Endothelial cell of umbilical vein (primary cell): Measurements from ENCODE around the gene COL1A2. TPM values are rescaled to one million over a fixed set of nuclear protein-coding genes. Genes with fewer than 3 reads are reported as not detected.

ENCODE experiments used
- BruUV-seq: library from RNA; stranded (reverse); fragments of 400-500 nt; replicated peaks from 2 replicates; lab custom pipeline; 2021; lab: Mats Ljungman, UMichigan
- CTCF ChIA-PET: fragments of 300-600, 350-600 bp; sonication (Branson Sonifier 250); formaldehyde crosslinking; loops from one replicate; lab custom pipeline; 2021; ENCODE audit warnings: antibody characterized with exemption, inconsistent platforms; lab: Charles Lee
- POLR2A ChIA-PET: fragments of 300-600, 350-600 bp; sonication (Branson Sonifier 250); formaldehyde crosslinking; loops from one replicate; lab custom pipeline; 2021; ENCODE audit warnings: antibody characterized with exemption, inconsistent platforms; lab: Charles Lee
- DNase-seq: peaks from one replicate; pipeline ENCODE4 v3.0.0-alpha.2; 2011; ENCODE audit warnings: low read depth, low spot score
- FAIRE-seq: peaks from 2 replicates; lab custom pipeline; 2011; peaks lifted over from hg19 to GRCh38; lab: Jason Lieb, UNC
- H2AFZ ChIP-seq: 2 replicates; pipeline ENCODE4 v1.6.0; 2012; ENCODE audit warnings: low read depth, low read length, control low read depth, inconsistent platforms
- H3K27ac ChIP-seq: 2 replicates; pipeline ENCODE4 v1.5.1; 2011; ENCODE audit warnings: low read depth, mild to moderate bottlenecking, control low read depth, low read length, moderate library complexity; ENCODE audit not compliant: insufficient read depth
- H3K27me3 ChIP-seq, 2 experiments: 2 replicates each; pipeline versions ENCODE4 v1.6.0 to v1.6.1; 2011; ENCODE audit warnings: low read length in 2 of 2, mixed read lengths in 1 of 2; ENCODE audit not compliant: control insufficient read depth in 2 of 2, insufficient read depth in 2 of 2
- H3K36me3 ChIP-seq, 2 experiments: 2 replicates in 1 of 2; 3 replicates in 1 of 2; pipeline ENCODE4 v1.5.1; 2011; ENCODE audit warnings: low read length in 2 of 2, mild to moderate bottlenecking in 1 of 2, moderate library complexity in 1 of 2; ENCODE audit not compliant: control insufficient read depth in 2 of 2, insufficient read depth in 2 of 2; ENCODE audit errors: extremely low read depth in 1 of 2
- H3K4me1 ChIP-seq: 3 replicates; pipeline ENCODE4 v1.5.1; 2011; ENCODE audit warnings: mild to moderate bottlenecking, low read length; ENCODE audit not compliant: control insufficient read depth, insufficient read depth; ENCODE audit errors: extremely low read depth
- H3K4me2 ChIP-seq: 2 replicates; pipeline ENCODE4 v1.6.1; 2011; ENCODE audit warnings: low read length, control low read depth, mixed read lengths; ENCODE audit not compliant: insufficient read depth
- H3K4me3 ChIP-seq, 3 experiments: fragments of 200-600 bp in 1 of 3; sonication (generic), shearing (Covaris generic) in 1 of 3; replicated peaks in 1 of 3; 2 replicates each; pipeline ENCODE4 v1.5.1; 2011 to 2016; ENCODE audit warnings: control low read depth in 3 of 3, low read length in 3 of 3, mild to moderate bottlenecking in 2 of 3, inconsistent platforms in 1 of 3, low read depth in 1 of 3, moderate library complexity in 1 of 3; ENCODE audit not compliant: insufficient read depth in 1 of 3
- H3K79me2 ChIP-seq: 2 replicates; pipeline ENCODE4 v1.6.0; 2012; ENCODE audit warnings: low read length, inconsistent platforms; ENCODE audit not compliant: control insufficient read depth, insufficient read depth
- H3K9ac ChIP-seq: replicated peaks from 2 replicates; pipeline ENCODE3; 2011; ENCODE audit warnings: low read length, control low read depth; ENCODE audit not compliant: insufficient read depth; ENCODE audit errors: extremely low read depth
- H3K9me1 ChIP-seq: replicated peaks from 3 replicates; pipeline ENCODE4 v1.6.0; 2011; ENCODE audit warnings: mild to moderate bottlenecking, low read length; ENCODE audit not compliant: control insufficient read depth, insufficient read depth; ENCODE audit errors: extremely low read depth
- H3K9me3 ChIP-seq: replicated peaks from 2 replicates; pipeline ENCODE4 v1.5.1; 2012; ENCODE audit warnings: low read length, inconsistent platforms; ENCODE audit not compliant: control insufficient read depth, insufficient read depth
- H4K20me1 ChIP-seq: replicated peaks from 2 replicates; pipeline ENCODE3; 2011; ENCODE audit warnings: mild to moderate bottlenecking, low read length; ENCODE audit not compliant: control insufficient read depth, insufficient read depth; ENCODE audit errors: extremely low read depth
- EZH2 ChIP-seq: IDR thresholded peaks from 2 replicates; pipeline ENCODE4 v1.6.1; 2012; ENCODE audit warnings: borderline replicate concordance, low read depth, mild to moderate bottlenecking, moderate library complexity, low read length, inconsistent platforms; ENCODE audit not compliant: severe bottlenecking
- FOS ChIP-seq: IDR thresholded peaks from 2 replicates; pipeline ENCODE4 v1.6.1; 2011; ENCODE audit warnings: mild to moderate bottlenecking, low read length, moderate library complexity, borderline replicate concordance; ENCODE audit not compliant: insufficient read depth
- GATA2 ChIP-seq: IDR thresholded peaks from 2 replicates; pipeline ENCODE4 v1.7.0; 2011; ENCODE audit warnings: low read depth, mild to moderate bottlenecking, moderate library complexity, mixed read lengths, low read length; ENCODE audit not compliant: insufficient read length, insufficient read depth
- JUN ChIP-seq: IDR thresholded peaks from 2 replicates; pipeline ENCODE4 v1.6.1; 2011; ENCODE audit warnings: borderline replicate concordance, low read depth; ENCODE audit not compliant: insufficient read length, insufficient read depth
- MYC ChIP-seq: IDR thresholded peaks from one replicate; pipeline ENCODE4 v1.6.1; 2011; ENCODE audit warnings: mild to moderate bottlenecking, low read depth, low read length
- POLR2A ChIP-seq: IDR thresholded peaks from 2 replicates; pipeline ENCODE4 v1.6.1; 2012; ENCODE audit warnings: low read depth, mild to moderate bottlenecking, control low read depth, low read length
- POLR2AphosphoS5 ChIP-seq: IDR thresholded peaks from 2 replicates; pipeline ENCODE4 v1.6.1; 2012; ENCODE audit warnings: low read depth, mild to moderate bottlenecking, control low read depth, low read length, moderate library complexity; ENCODE audit not compliant: insufficient read depth
- dilution Hi-C: fragments of 300-500 bp; cut with MboI; formaldehyde crosslinking; loops from one replicate; pipeline ENCODE4 v1.15.0; 2019; ENCODE audit warnings: low sequenced_read_pairs; ENCODE audit not compliant: extremely low pct_ligation_motif_present
- intact Hi-C: fragments of 100-400 bp; cut with micrococcal nuclease; formaldehyde crosslinking; loops from one replicate; pipeline ENCODE4 v1.10.0; 2022
- polyA plus RNA-seq, 4 experiments: library from polyadenylated mRNA; depleted of rRNA in 3 of 4; stranded (reverse) in 3 of 4; unstranded in 1 of 4; fragments of >200 nt; gene quantifications; 2 replicates each; pipeline versions ENCODE4 v1.2.1 to v1.2.3, GENCODE V29; 2011 to 2012; ENCODE audit warnings: missing spikeins in 1 of 4
- total RNA-seq: library from RNA; stranded (reverse); gene quantifications from 2 replicates; pipeline ENCODE4 v1.2.3, GENCODE V29; 2021
- TF ChIP-seq, protein P1 (sequence below): IDR thresholded peaks from 2 replicates; pipeline ENCODE4 v1.6.1; 2011; ENCODE audit not compliant: insufficient read depth, insufficient read length
- TF ChIP-seq, protein P2 (sequence below), 2 donors: IDR thresholded peaks; 1 replicate in 1 of 2; 2 replicates in 1 of 2; pipeline ENCODE4 v1.5.1; 2011; ENCODE audit warnings: low read length in 2 of 2, mild to moderate bottlenecking in 2 of 2, moderate library complexity in 2 of 2, control low read depth in 1 of 2, inconsistent platforms in 1 of 2, low read depth in 1 of 2; ENCODE audit not compliant: insufficient read depth in 1 of 2; ENCODE audit errors: extremely low read depth in 1 of 2

COL1A2 gene
- total and polyA plus RNA-seq, 2 donors (not counting 3 experiments of a cell fraction or from before 2014, with no cell fraction given): 28.9 to 40.8 TPM

DNA sequence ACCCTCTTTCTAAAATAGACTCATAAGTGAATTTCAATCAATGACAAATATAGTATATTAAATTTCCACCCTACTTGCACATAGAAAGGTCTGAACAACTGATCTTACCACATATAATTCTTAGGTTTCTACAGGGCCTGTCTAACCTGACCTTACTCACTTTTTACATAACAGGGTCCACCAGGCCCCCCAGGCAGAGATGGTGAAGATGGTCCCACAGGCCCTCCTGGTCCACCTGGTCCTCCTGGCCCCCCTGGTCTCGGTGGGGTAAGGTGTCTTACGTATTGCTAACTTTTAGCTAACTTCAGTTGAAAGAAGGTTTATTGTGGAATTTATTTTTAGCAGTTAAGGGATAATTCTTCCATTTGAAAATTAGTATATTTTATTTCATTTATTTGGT lies 5.3 kb downstream of the COL1A2 start:
- no peaks in the 10 kb centered on the region for H3K79me2 ChIP-seq
- FAIRE-seq (no peak), DNase-seq (no peak)
- TF ChIP-seq, protein P1, sequence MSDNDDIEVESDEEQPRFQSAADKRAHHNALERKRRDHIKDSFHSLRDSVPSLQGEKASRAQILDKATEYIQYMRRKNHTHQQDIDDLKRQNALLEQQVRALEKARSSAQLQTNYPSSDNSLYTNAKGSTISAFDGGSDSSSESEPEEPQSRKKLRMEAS: no peak
- TF ChIP-seq FOS (no peak), EZH2 (no peak), POLR2AphosphoS5 (no peak), MYC (no peak), POLR2A (no peak), JUN (no peak), GATA2 (no peak)
- TF ChIP-seq, protein P2, sequence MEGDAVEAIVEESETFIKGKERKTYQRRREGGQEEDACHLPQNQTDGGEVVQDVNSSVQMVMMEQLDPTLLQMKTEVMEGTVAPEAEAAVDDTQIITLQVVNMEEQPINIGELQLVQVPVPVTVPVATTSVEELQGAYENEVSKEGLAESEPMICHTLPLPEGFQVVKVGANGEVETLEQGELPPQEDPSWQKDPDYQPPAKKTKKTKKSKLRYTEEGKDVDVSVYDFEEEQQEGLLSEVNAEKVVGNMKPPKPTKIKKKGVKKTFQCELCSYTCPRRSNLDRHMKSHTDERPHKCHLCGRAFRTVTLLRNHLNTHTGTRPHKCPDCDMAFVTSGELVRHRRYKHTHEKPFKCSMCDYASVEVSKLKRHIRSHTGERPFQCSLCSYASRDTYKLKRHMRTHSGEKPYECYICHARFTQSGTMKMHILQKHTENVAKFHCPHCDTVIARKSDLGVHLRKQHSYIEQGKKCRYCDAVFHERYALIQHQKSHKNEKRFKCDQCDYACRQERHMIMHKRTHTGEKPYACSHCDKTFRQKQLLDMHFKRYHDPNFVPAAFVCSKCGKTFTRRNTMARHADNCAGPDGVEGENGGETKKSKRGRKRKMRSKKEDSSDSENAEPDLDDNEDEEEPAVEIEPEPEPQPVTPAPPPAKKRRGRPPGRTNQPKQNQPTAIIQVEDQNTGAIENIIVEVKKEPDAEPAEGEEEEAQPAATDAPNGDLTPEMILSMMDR (IDR thresholded peaks at IDR 0.05; ENCODE audit: extremely low read depth in 1 of 2, insufficient read depth in 1 of 2, low read depth in 1 of 2, low read length in 2 of 2): no peak
- POLR2A ChIA-PET: no interaction called here
- no peaks in the 10 kb centered on the region for H3K27me3 ChIP-seq
- peaks cover 14% of the 10 kb centered on the region for H3K4me1 ChIP-seq
- H3K9ac ChIP-seq: no peak overlapping the region
- CTCF ChIA-PET: interaction anchor here (0.9 to 7.6 kb wide), 7 partner anchors 26 to 1077 kb away, joined by 3 to 100 read pairs (median 4); no protein-coding TSS in a partner anchor
- no peak overlapping the region for H2AFZ ChIP-seq
- H3K9me3 ChIP-seq: no peaks in the 10 kb centered on the region
- BruUV-seq: no TSS peak
- no peak overlapping the region for H3K4me2 ChIP-seq
- no peak overlapping the region for H3K27ac ChIP-seq
- H3K9me1 ChIP-seq: no peaks in the 10 kb centered on the region
- dilution Hi-C loops: no loop called here
- intact Hi-C loops: no loop called here
- no peak overlapping the region for H3K4me3 ChIP-seq
- H3K36me3 ChIP-seq: no peaks in the 10 kb centered on the region
- no peaks in the 10 kb centered on the region for H4K20me1 ChIP-seq
